ENCODE results near the gene RASGRF1.
A peak's percentile ranks its signal among the peaks of the same experiment; 100 is the strongest.

- TF ChIP-seq, protein P1, sequence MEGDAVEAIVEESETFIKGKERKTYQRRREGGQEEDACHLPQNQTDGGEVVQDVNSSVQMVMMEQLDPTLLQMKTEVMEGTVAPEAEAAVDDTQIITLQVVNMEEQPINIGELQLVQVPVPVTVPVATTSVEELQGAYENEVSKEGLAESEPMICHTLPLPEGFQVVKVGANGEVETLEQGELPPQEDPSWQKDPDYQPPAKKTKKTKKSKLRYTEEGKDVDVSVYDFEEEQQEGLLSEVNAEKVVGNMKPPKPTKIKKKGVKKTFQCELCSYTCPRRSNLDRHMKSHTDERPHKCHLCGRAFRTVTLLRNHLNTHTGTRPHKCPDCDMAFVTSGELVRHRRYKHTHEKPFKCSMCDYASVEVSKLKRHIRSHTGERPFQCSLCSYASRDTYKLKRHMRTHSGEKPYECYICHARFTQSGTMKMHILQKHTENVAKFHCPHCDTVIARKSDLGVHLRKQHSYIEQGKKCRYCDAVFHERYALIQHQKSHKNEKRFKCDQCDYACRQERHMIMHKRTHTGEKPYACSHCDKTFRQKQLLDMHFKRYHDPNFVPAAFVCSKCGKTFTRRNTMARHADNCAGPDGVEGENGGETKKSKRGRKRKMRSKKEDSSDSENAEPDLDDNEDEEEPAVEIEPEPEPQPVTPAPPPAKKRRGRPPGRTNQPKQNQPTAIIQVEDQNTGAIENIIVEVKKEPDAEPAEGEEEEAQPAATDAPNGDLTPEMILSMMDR (IDR thresholded peaks at IDR 0.05) = no peak
- TF ChIP-seq POLR2AphosphoS5 (IDR thresholded peaks at IDR 0.05; ENCODE audit: low read depth, low read length) (no peak), SIN3A (IDR thresholded peaks at IDR 0.05; ENCODE audit: borderline replicate concordance, insufficient read depth, low read depth, low read length) (no peak), TCF7L2 (IDR thresholded peaks at IDR 0.05; ENCODE audit: low read depth, low read length) (no peak)
- TF ChIP-seq, protein P2, sequence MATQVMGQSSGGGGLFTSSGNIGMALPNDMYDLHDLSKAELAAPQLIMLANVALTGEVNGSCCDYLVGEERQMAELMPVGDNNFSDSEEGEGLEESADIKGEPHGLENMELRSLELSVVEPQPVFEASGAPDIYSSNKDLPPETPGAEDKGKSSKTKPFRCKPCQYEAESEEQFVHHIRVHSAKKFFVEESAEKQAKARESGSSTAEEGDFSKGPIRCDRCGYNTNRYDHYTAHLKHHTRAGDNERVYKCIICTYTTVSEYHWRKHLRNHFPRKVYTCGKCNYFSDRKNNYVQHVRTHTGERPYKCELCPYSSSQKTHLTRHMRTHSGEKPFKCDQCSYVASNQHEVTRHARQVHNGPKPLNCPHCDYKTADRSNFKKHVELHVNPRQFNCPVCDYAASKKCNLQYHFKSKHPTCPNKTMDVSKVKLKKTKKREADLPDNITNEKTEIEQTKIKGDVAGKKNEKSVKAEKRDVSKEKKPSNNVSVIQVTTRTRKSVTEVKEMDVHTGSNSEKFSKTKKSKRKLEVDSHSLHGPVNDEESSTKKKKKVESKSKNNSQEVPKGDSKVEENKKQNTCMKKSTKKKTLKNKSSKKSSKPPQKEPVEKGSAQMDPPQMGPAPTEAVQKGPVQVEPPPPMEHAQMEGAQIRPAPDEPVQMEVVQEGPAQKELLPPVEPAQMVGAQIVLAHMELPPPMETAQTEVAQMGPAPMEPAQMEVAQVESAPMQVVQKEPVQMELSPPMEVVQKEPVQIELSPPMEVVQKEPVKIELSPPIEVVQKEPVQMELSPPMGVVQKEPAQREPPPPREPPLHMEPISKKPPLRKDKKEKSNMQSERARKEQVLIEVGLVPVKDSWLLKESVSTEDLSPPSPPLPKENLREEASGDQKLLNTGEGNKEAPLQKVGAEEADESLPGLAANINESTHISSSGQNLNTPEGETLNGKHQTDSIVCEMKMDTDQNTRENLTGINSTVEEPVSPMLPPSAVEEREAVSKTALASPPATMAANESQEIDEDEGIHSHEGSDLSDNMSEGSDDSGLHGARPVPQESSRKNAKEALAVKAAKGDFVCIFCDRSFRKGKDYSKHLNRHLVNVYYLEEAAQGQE (IDR thresholded peaks at IDR 0.05; ENCODE audit: insufficient read depth in 1 of 2, low read depth in 2 of 2, low read length in 1 of 2) = 0 out of 4 replicates have a peak, but pooled peaks of 1 of the 2 experiments have one; percentile 18
Observed at GRCh38 chr15:79117442-79118204, 27.0 kb upstream of the RASGRF1 start.

Measured in Panc1 (cell line).